Activated CD8-positive, alpha-beta T cell treated with anti-CD3 and anti-CD28 coated beads for 36 hours (primary cell): ENCODE measurements around the gene COPE. TPM values are rescaled to one million over a fixed set of nuclear protein-coding genes. Genes with fewer than 3 reads are reported as not detected.

ENCODE experiments used
- ATAC-seq: fragments of 200-7000 bp; cut with Tn5 transposase; one replicate; pipeline ENCODE4 v1.10.0; 2021; ENCODE audit warnings: mild to moderate bottlenecking, moderate library complexity
- CTCF ChIA-PET: fragments of 350-600 bp; sonication (Branson Sonifier 250); formaldehyde crosslinking; loops from one replicate; lab custom pipeline; 2021; ENCODE audit warnings: antibody characterized with exemption; lab: Charles Lee
- POLR2A ChIA-PET: fragments of 350-600 bp; sonication (Branson Sonifier 250); formaldehyde crosslinking; loops from one replicate; lab custom pipeline; 2021; ENCODE audit warnings: antibody characterized with exemption; lab: Charles Lee
- DNase-seq: peaks from one replicate; pipeline ENCODE4 v3.0.0-alpha.2; 2020
- H3K27ac Mint-ChIP-seq: one replicate; pipeline ENCODE4 v1.8.0; 2021; ENCODE audit warnings: mild to moderate bottlenecking, mixed read lengths
- H3K27me3 Mint-ChIP-seq: one replicate; pipeline ENCODE4 v1.8.0; 2021; ENCODE audit warnings: mixed read lengths
- H3K36me3 Mint-ChIP-seq: one replicate; pipeline ENCODE4 v1.8.0; 2021; ENCODE audit warnings: low read depth, mixed read lengths
- H3K4me1 Mint-ChIP-seq: one replicate; pipeline ENCODE4 v1.8.0; 2021; ENCODE audit warnings: low read depth, mixed read lengths
- H3K4me3 Mint-ChIP-seq: one replicate; pipeline ENCODE4 v1.8.0; 2021; ENCODE audit warnings: mild to moderate bottlenecking, moderate library complexity, mixed read lengths
- H3K9me3 Mint-ChIP-seq: one replicate; pipeline ENCODE4 v1.8.0; 2021; ENCODE audit warnings: mixed read lengths
- intact Hi-C: fragments of 100-400 bp; cut with micrococcal nuclease; formaldehyde crosslinking; loops from one replicate; pipeline ENCODE4 v1.10.0; 2022
- total RNA-seq, 2 experiments: library from RNA; stranded (reverse); gene quantifications; one replicate each; pipeline ENCODE4 v1.2.3, GENCODE V29; 2021
- TF ChIP-seq, protein P1 (sequence below): fragments of 200-600 bp; IDR thresholded peaks from one replicate; pipeline ENCODE4 v1.8.0; 2022; ENCODE audit warnings: antibody characterized with exemption, mild to moderate bottlenecking

The COPE gene
- total RNA-seq, 2 experiments from 2014 or later: 179 to 183 TPM

DNA sequence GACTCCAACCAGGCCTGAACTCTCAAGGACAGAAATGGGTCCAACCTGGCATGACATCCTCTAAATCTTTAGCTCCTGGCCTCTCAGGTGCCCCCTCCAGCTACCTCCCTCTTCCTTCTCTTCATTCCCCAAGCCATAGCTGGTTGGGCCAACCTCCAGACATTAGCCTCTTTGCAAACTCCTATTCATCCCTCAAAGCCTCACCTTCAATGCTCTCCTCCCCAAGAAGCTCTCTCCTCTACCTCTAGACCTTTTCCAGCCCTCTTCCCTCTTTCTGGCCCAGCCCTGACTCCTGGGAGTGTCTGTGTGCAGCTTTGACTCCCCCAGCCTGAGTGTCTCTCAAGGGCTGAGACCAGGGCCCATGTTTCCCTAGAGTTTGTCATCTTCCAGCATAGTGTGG is 27.1 kb upstream of the COPE start:
- Mint-ChIP-seq H3K36me3 (no peaks in the 10 kb centered on the region), H3K9me3 (no peaks in the 10 kb centered on the region), H3K4me1 (peaks cover 3% of the 10 kb centered on the region), H3K27me3 (peaks cover 13% of the 10 kb centered on the region), H3K27ac (no peak overlapping the region), H3K4me3 (no peak overlapping the region)
- ATAC-seq (no peak), DNase-seq (no peak)
- TF ChIP-seq, protein P1, sequence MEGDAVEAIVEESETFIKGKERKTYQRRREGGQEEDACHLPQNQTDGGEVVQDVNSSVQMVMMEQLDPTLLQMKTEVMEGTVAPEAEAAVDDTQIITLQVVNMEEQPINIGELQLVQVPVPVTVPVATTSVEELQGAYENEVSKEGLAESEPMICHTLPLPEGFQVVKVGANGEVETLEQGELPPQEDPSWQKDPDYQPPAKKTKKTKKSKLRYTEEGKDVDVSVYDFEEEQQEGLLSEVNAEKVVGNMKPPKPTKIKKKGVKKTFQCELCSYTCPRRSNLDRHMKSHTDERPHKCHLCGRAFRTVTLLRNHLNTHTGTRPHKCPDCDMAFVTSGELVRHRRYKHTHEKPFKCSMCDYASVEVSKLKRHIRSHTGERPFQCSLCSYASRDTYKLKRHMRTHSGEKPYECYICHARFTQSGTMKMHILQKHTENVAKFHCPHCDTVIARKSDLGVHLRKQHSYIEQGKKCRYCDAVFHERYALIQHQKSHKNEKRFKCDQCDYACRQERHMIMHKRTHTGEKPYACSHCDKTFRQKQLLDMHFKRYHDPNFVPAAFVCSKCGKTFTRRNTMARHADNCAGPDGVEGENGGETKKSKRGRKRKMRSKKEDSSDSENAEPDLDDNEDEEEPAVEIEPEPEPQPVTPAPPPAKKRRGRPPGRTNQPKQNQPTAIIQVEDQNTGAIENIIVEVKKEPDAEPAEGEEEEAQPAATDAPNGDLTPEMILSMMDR: no peak
- intact Hi-C loops: no loop called here
- ChIA-PET POLR2A (no interaction called here), CTCF (no interaction called here)

DNA sequence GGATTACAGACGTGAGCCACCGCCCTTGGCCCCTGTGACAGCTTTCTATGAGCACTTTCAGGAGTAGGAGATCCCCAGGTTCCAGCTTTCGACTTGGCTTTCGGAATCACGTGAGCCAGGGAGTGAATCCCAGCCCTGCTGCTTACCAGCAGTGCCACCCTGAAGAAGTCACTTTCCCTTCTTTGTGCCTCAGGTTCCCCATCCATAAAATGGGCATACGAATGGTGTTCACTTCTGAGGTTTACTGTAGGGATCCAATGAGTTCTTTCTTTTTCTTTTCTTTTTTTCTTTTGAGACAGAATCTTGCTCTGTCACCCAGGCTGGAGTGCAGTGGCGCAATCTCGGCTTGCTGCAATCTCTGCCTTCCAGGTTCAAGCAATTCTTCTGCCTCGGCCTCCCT is 26.1 kb upstream of the COPE start:
- H3K9me3 Mint-ChIP-seq: no peaks in the 10 kb centered on the region
- peaks cover 15% of the 10 kb centered on the region for H3K27me3 Mint-ChIP-seq
- ATAC-seq: no peak
- POLR2A ChIA-PET: interaction anchor here (1.6 kb wide), 1 partner anchor 21 kb away, joined by 3 read pairs; no protein-coding TSS in a partner anchor
- H3K27ac Mint-ChIP-seq: no peak overlapping the region
- intact Hi-C loops: no loop called here
- no peaks in the 10 kb centered on the region for H3K36me3 Mint-ChIP-seq
- TF ChIP-seq, protein P1: no peak
- DNase-seq: no peak
- H3K4me3 Mint-ChIP-seq: no peak overlapping the region
- CTCF ChIA-PET: no interaction called here
- peaks cover 6% of the 10 kb centered on the region for H3K4me1 Mint-ChIP-seq

DNA sequence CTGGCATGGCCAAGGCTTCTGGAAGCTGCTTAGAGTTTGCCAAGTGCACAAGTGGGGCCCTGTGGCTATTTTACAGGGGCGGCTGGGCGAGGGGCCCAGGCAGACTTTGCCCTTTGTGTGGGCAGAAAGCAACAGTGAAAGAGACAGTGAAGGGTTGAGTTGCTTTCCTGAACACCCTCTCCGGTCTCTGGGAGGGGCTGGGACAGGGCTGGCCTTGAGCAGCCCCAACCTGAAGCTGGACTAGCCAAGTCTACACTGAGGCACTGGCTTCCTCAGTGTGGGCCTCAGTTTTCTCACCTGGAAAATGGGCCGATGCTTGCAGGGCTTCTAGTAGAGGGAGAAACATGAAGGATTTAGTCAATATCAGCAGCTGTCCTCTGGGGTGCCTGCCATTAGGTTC is 24.3 kb upstream of the COPE start:
- intact Hi-C loops: no loop called here
- TF ChIP-seq, protein P1: no peak

DNA sequence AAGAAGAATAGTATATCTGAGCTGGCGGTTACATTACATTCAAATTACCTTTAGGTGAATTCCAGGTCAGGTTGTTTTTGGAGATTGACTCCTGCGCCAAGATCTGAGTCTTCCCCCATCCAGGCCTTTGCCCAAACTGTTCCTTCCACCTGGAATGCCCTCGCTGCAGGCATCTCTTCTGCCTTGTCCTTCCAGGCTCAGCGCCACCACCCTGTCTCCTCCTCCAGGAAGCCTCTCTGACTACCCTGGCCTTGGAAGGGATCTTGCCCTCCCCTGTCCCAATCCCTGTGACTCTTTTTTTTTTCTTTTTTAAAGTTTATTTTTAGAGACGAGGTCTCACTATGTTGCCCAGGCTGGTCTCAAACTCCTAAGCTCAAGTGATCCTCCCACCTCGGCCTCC is 23.5 kb upstream of the COPE start:
- intact Hi-C loops: no loop called here
- Mint-ChIP-seq H3K9me3 (no peaks in the 10 kb centered on the region), H3K4me3 (no peak overlapping the region), H3K27ac (no peak overlapping the region), H3K4me1 (peaks cover 7% of the 10 kb centered on the region), H3K27me3 (peaks cover 25% of the 10 kb centered on the region), H3K36me3 (no peaks in the 10 kb centered on the region)
- DNase-seq (no peak), ATAC-seq (no peak)
- ChIA-PET POLR2A (no interaction called here), CTCF (no interaction called here)
- TF ChIP-seq, protein P1: no peak

More for the DNA sequence above, 24.3 kb upstream of the COPE start:
- Mint-ChIP-seq H3K9me3 (no peaks in the 10 kb centered on the region), H3K27me3 (peaks cover 25% of the 10 kb centered on the region), H3K36me3 (no peaks in the 10 kb centered on the region), H3K4me3 (no peak overlapping the region), H3K27ac (no peak overlapping the region), H3K4me1 (peaks cover 7% of the 10 kb centered on the region)
- CTCF ChIA-PET: no interaction called here
- DNase-seq (no peak), ATAC-seq (no peak)
- POLR2A ChIA-PET: no interaction called here

DNA sequence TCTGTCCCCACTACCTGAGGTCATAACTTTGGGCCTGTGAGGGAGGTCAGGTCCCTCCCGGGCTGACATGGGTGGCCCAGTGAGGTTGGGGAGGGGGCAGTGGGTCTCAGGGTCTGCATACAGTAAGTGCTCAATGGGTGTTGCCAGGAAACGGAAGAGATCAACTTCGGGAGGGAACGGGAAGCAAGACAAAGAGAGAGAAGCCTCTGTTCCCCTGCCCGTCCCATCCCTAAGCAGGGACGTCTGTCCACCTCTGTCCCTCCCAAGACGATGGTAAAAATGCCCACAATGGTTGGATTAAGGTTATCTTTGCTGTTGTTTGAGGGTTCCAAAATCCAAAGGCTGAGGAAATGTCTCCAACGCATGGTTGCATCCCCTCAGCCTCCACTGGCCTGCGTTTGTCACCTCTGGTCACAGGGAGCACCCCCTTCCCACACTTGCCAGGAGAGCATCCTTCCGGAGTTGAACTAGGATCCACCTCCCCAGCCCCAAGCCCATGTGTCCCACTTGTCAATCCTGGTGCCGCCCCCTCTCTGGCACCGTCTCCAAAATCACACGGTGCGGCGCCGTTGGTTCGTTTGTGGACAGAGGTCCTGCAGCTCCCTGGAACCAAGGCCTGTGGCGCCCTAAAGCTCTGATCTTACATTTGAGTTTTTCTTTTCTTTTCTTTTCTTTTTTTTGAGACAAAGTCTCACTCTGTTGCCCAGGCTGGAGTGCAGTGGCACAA is 22.6 kb upstream of the COPE start:
- Mint-ChIP-seq H3K9me3 (no peaks in the 10 kb centered on the region), H3K4me3 (peak overlapping the region; percentile 2), H3K27ac (no peak overlapping the region), H3K4me1 (peaks cover 7% of the 10 kb centered on the region), H3K27me3 (peaks cover 27% of the 10 kb centered on the region), H3K36me3 (no peaks in the 10 kb centered on the region)
- ChIA-PET POLR2A (no interaction called here), CTCF (no interaction called here)
- ATAC-seq (no peak), DNase-seq (no peak)
- intact Hi-C loops: no loop called here
- TF ChIP-seq, protein P1: no peak
